H9 (cell line): Measurements from ENCODE around the gene KLC1. TPM values are rescaled to one million over a fixed set of nuclear protein-coding genes. Genes with fewer than 3 reads are reported as not detected.

Experiments used
- DNase-seq: peaks from one replicate; pipeline ENCODE4 v3.0.0-alpha.2; 2017
- H2AFZ ChIP-seq: one replicate; pipeline ENCODE4 v1.6.1; 2013; ENCODE audit warnings: mild to moderate bottlenecking, low read length, control low read depth, moderate library complexity
- H2AK5ac ChIP-seq: 2 replicates; pipeline ENCODE4 v1.6.1; 2013; ENCODE audit warnings: low read length, control low read depth, mixed read lengths; ENCODE audit not compliant: insufficient read length
- H2BK120ac ChIP-seq: one replicate; pipeline ENCODE4 v1.6.1; 2013; ENCODE audit warnings: low read depth, mild to moderate bottlenecking, low read length, control low read depth, inconsistent platforms; ENCODE audit not compliant: poor library complexity, severe bottlenecking
- H2BK12ac ChIP-seq: 2 replicates; pipeline ENCODE4 v1.6.1; 2013; ENCODE audit warnings: low read length, control low read depth, mixed read lengths, low read depth; ENCODE audit not compliant: insufficient read length
- H2BK15ac ChIP-seq: 2 replicates; pipeline ENCODE4 v1.6.1; 2013; ENCODE audit warnings: low read depth, low read length, control low read depth
- H2BK20ac ChIP-seq: one replicate; pipeline ENCODE4 v1.6.1; 2013; ENCODE audit warnings: low read depth, mild to moderate bottlenecking, low read length, control low read depth, inconsistent platforms; ENCODE audit not compliant: poor library complexity, severe bottlenecking
- H2BK5ac ChIP-seq: 2 replicates; pipeline ENCODE4 v1.6.1; 2013; ENCODE audit warnings: low read length, control low read depth, mixed read lengths; ENCODE audit not compliant: insufficient read length
- H3K14ac ChIP-seq: 2 replicates; pipeline ENCODE4 v1.6.1; 2013; ENCODE audit warnings: low read length, control low read depth; ENCODE audit not compliant: insufficient read depth
- H3K18ac ChIP-seq: 2 replicates; pipeline ENCODE4 v1.6.1; 2013; ENCODE audit warnings: low read depth, mild to moderate bottlenecking, mixed read lengths, low read length, control low read depth; ENCODE audit not compliant: insufficient read length
- H3K23ac ChIP-seq: 2 replicates; pipeline ENCODE4 v1.6.1; 2013; ENCODE audit warnings: low read length, control low read depth, mixed read lengths, low read depth; ENCODE audit not compliant: insufficient read length
- H3K23me2 ChIP-seq: 2 replicates; pipeline ENCODE4 v1.6.1; 2013; ENCODE audit warnings: low read depth, mild to moderate bottlenecking, mixed read lengths, low read length, control low read depth; ENCODE audit not compliant: insufficient read length, poor library complexity, severe bottlenecking
- H3K27ac ChIP-seq: 2 replicates; pipeline ENCODE4 v1.5.1; 2013; ENCODE audit warnings: low read length, control low read depth, mixed read lengths, low read depth; ENCODE audit not compliant: insufficient read length
- H3K27me3 ChIP-seq: 2 replicates; pipeline ENCODE4 v1.6.1; 2013; ENCODE audit warnings: low read length, control low read depth, inconsistent platforms; ENCODE audit not compliant: insufficient read depth
- H3K4ac ChIP-seq: 2 replicates; pipeline ENCODE4 v1.6.1; 2013; ENCODE audit warnings: low read depth, mild to moderate bottlenecking, control low read depth, inconsistent platforms, low read length, moderate library complexity
- H3K4me1 ChIP-seq: 2 replicates; pipeline ENCODE4 v1.6.1; 2013; ENCODE audit warnings: low read length, control low read depth, inconsistent platforms; ENCODE audit not compliant: insufficient read depth
- H3K4me2 ChIP-seq: 2 replicates; pipeline ENCODE4 v1.6.1; 2013; ENCODE audit warnings: low read length, control low read depth, mixed read lengths; ENCODE audit not compliant: insufficient read length, insufficient read depth
- H3K56ac ChIP-seq: 2 replicates; pipeline ENCODE4 v1.6.1; 2013; ENCODE audit warnings: low read depth, mild to moderate bottlenecking, mixed read lengths, low read length, control low read depth; ENCODE audit not compliant: insufficient read length
- H3K79me1 ChIP-seq: 2 replicates; pipeline ENCODE4 v1.6.1; 2013; ENCODE audit warnings: low read depth, mild to moderate bottlenecking, moderate library complexity, low read length, control low read depth, inconsistent platforms; ENCODE audit not compliant: insufficient read depth, poor library complexity, severe bottlenecking
- H3K79me2 ChIP-seq: 2 replicates; pipeline ENCODE4 v1.6.1; 2013; ENCODE audit warnings: low read length, control low read depth, inconsistent platforms; ENCODE audit not compliant: insufficient read depth
- H3K9ac ChIP-seq: 2 replicates; pipeline ENCODE4 v1.6.1; 2013; ENCODE audit warnings: low read length, control low read depth, mixed read lengths; ENCODE audit not compliant: insufficient read length; ENCODE audit errors: extremely low read depth
- H3K9me3 ChIP-seq: one replicate; pipeline ENCODE4 v1.6.1; 2013; ENCODE audit warnings: low read depth, low read length, inconsistent platforms; ENCODE audit not compliant: control insufficient read depth
- H3T11ph ChIP-seq: one replicate; pipeline ENCODE4 v1.6.1; 2013; ENCODE audit warnings: mild to moderate bottlenecking, low read length, control low read depth, inconsistent platforms
- H4K20me1 ChIP-seq: one replicate; pipeline ENCODE4 v1.6.1; 2013; ENCODE audit not compliant: control insufficient read depth, insufficient read length, insufficient read depth
- H4K5ac ChIP-seq: 2 replicates; pipeline ENCODE4 v1.6.1; 2013; ENCODE audit warnings: low read depth, mild to moderate bottlenecking, mixed read lengths, low read length, control low read depth; ENCODE audit not compliant: insufficient read length
- H4K8ac ChIP-seq: replicated peaks from 2 replicates; pipeline ENCODE4 v1.6.1; 2013; ENCODE audit warnings: low read length, control low read depth, mixed read lengths, low read depth; ENCODE audit not compliant: insufficient read length
- H4K91ac ChIP-seq: 2 replicates; pipeline ENCODE4 v1.6.1; 2013; ENCODE audit warnings: low read depth, mild to moderate bottlenecking, moderate library complexity, mixed read lengths, low read length, control low read depth; ENCODE audit not compliant: insufficient read length
- H3K27ac Mint-ChIP-seq, 3 experiments: 2 replicates in 2 of 3; 3 replicates in 1 of 3; pipeline ENCODE4 v1.8.0; 2020 to 2021; ENCODE audit warnings: mixed read lengths in 3 of 3, mild to moderate bottlenecking in 1 of 3, moderate library complexity in 1 of 3
- H3K27me3 Mint-ChIP-seq: 2 replicates; pipeline ENCODE4 v1.8.0; 2021; ENCODE audit warnings: low read depth, mild to moderate bottlenecking, moderate library complexity, mixed read lengths
- H3K36me3 Mint-ChIP-seq, 3 experiments: 2 replicates in 2 of 3; 3 replicates in 1 of 3; pipeline ENCODE4 v1.8.0; 2020 to 2021; ENCODE audit warnings: low read depth in 3 of 3, mixed read lengths in 3 of 3; ENCODE audit not compliant: insufficient read depth in 1 of 3
- H3K4me1 Mint-ChIP-seq, 2 experiments: 2 replicates each; pipeline ENCODE4 v1.8.0; 2020; ENCODE audit warnings: mixed read lengths in 2 of 2
- H3K4me3 Mint-ChIP-seq, 2 experiments: 2 replicates in 1 of 2; 3 replicates in 1 of 2; pipeline ENCODE4 v1.8.0; 2020 to 2021; ENCODE audit warnings: mild to moderate bottlenecking in 2 of 2, mixed read lengths in 2 of 2, moderate library complexity in 1 of 2
- H3K9me3 Mint-ChIP-seq, 2 experiments: 2 replicates in 1 of 2; 3 replicates in 1 of 2; pipeline ENCODE4 v1.8.0; 2020; ENCODE audit warnings: mild to moderate bottlenecking in 2 of 2, mixed read lengths in 2 of 2, moderate library complexity in 1 of 2
- CTCF ChIP-seq: fragments of 200-600 bp; sonication (generic); conservative IDR thresholded peaks from 3 replicates; pipeline ENCODE4 v1.8.0; 2021; ENCODE audit warnings: antibody characterized with exemption, mild to moderate bottlenecking
- WGBS: extraction: QIAGEN DNeasy Blood & Tissue Kit; methylation state at CpG from one replicate; pipeline ENCODE4 v1.1.7; 2013; ENCODE audit warnings: missing lambda C conversion rate, low lambda C conversion rate, mixed read lengths; ENCODE audit not compliant: insufficient read length; ENCODE audit errors: extremely low coverage; 5-methylcytosine and 5-hydroxymethylcytosine counted together
- total RNA-seq: library from RNA; stranded (reverse); gene quantifications from 2 replicates; pipeline ENCODE4 v1.2.1, GENCODE V29; 2021

Gene KLC1
- total RNA-seq, 1 experiment from 2014 or later, result 143 TPM

- no peak overlapping the region for H3K4me2 ChIP-seq
- H4K20me1 ChIP-seq, result no peaks in the 10 kb centered on the region
- Mint-ChIP-seq H3K4me3 (no peak overlapping the region), H3K27ac (peak overlapping the region in 1 of 3 experiments; percentile 75; a peak in 1 of 7 replicates), H3K36me3 (peaks cover 20 to 45% (median 26%) of the 10 kb centered on the region in 3 experiments), H3K4me1 (peaks cover 6 to 7% of the 10 kb centered on the region in 2 experiments), H3K9me3 (no peaks in the 10 kb centered on the region), H3K27me3 (no peaks in the 10 kb centered on the region; the same call in 1 of the 2 replicates)
- H2BK20ac ChIP-seq, result no peak overlapping the region
- no peak overlapping the region for H4K91ac ChIP-seq
- no peak overlapping the region for H2AFZ ChIP-seq
- H2AK5ac ChIP-seq, result no peak overlapping the region
- H3K4ac ChIP-seq, result no peak overlapping the region
- no peak overlapping the region for H2BK15ac ChIP-seq
- no peak overlapping the region for H3K14ac ChIP-seq
- H3K4me1 ChIP-seq, result no peaks in the 10 kb centered on the region
- H3K79me2 ChIP-seq, result no peaks in the 10 kb centered on the region
- H2BK5ac ChIP-seq, result no peak overlapping the region
- H3K56ac ChIP-seq, result no peak overlapping the region
- H3K18ac ChIP-seq, result no peak overlapping the region
- H2BK12ac ChIP-seq, result no peak overlapping the region
- H3K79me1 ChIP-seq, result no peaks in the 10 kb centered on the region
- H2BK120ac ChIP-seq, result no peak overlapping the region
- no peak overlapping the region for H3K9ac ChIP-seq
- H4K5ac ChIP-seq, result no peak overlapping the region
- no peak overlapping the region for H3K27ac ChIP-seq
- DNase-seq, result no peak
- no peak for TF ChIP-seq CTCF
- no peaks in the 10 kb centered on the region for H3K9me3 ChIP-seq
- WGBS, result no CpG with 5 or more reads among the region's 11 CpGs
- no peaks in the 10 kb centered on the region for H3K23me2 ChIP-seq
- H3T11ph ChIP-seq, result no peak overlapping the region
- H3K27me3 ChIP-seq, result no peaks in the 10 kb centered on the region
- no peak overlapping the region for H4K8ac ChIP-seq
- no peak overlapping the region for H3K23ac ChIP-seq
These were observed 47.8 kb upstream of the KLC1 start for GRCh38 chr14:103581206-103581605.
